NCI-H446 (cell line): ENCODE data around the gene RAPGEF1.

ENCODE experiments used
- DNase-seq, 2 experiments: peaks; one replicate each; lab custom pipeline; 2025; lab: John Stamatoyannopoulos, UW

RAPGEF1 gene

DNA sequence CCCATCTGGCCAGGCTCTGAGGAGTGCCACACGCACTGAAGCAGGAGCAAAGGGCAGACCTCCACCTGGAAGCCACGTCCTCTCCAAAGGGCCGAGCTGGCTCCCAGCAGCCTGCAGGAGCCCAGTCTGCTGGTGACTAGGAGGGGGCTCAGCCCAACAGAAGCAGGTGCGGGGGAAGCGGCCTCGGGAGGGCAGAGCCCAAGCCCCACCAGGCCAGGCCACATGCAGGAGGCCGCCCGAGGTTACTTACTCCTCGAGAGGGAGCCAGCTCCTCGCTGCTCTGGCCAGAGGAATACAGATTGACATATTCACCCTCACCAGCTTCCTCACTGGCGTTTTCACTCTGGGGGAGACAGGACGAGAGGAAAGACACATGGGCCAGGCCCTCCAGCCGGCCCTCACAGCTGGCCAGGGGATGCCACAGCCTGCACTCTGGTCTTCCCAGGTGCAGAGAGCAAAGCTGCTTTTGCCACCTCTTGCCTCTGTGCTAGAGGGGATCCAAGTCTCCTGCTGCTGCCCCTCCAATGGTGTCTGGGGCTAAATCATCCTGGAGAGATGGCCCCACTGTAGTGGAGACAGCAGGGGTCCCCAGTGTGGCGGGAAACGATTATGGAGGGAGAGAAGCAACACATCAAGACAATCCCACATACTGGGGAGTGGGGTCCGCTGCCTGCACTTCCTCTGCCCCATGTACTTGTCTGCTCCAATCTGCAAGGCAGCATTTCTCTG lies 136.0 kb downstream of the RAPGEF1 start:
- DNase-seq, result no peak

DNA sequence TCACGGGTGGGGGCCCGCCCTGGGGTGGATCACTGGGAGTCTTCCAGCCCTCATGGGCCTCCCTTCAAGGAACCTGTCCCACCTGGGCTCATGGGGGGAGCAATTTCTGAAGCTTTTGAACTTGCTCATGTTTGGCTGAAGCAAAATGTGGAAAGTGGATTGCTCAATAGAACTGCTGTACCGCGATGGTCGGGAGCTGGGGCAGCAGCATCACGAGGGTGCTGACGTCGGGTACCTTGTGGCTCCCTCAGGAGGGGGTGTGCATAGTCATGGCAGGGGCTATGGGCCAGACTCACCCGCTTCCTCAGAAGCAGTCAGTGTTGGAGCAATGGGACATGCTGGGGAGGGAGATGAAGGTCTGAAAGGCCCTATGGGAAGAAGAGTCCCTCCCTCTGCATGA lies 136.7 kb downstream of the RAPGEF1 start:
- no peak for DNase-seq

DNA sequence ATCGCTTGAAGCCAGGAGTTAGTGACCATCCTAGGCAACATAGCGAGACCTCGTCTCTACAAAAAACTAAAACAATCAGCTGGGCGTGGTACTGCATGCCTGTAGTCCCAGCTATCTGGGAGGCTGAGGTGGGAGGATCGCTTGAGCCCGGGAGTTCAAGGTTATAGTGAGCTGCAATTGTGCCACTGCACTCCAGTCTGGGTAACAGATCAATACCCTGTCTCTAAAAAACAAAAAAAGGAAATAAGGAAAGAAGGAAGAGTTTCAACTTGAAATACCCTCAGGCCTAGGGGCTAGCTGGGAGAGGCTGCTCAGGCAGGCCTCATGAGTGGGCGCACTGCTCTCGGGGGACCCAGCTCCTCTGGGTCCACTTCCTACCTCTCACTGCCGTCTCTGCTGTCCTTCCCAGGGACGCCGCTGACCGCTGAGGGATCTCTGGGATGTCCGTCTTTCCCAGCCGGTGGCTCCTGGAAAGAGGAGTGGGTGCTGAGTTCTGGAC lies 138.1 kb downstream of the RAPGEF1 start:
- DNase-seq, result no peak

DNA sequence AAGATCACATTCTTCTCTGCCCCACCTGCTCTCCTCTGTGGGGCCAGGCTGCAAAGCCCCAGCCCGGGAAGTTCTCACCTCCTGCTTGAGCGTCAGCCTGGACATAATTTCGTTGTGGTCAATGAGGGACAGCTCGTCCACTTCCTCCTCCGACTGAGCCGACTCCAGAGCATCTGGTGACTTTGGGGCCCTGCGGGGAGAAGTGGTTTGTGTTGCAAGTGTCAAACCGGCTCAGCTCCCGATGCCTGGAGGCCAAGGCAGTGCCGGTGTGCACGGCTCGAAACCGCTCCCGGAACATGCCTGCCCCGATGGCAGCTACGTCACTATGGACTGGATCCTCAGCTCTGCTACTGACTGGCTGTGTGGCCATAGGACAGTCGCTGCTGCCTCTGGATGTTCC lies 141.8 kb downstream of the RAPGEF1 start:
- DNase-seq, result no peak

DNA sequence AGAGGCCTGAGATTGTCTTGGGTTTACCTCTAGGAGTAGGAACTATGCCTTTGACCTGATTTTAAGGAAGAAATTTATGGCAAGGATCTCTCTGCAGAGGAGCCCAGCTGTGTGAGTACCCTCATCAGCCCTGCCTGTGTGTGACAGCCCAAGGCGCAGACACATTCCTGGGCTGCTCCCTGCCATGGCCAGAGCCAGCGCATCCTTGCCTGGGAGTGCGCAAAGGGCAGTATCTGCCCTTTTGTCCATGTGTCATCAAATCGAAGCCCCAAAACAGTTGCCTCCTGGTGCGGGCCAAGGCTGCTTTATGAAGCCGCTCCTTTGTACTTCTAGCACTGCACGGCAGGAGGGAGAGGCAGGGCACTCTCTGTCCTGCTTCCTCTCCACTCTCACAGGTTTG lies 142.6 kb downstream of the RAPGEF1 start:
- DNase-seq, result no peak

DNA sequence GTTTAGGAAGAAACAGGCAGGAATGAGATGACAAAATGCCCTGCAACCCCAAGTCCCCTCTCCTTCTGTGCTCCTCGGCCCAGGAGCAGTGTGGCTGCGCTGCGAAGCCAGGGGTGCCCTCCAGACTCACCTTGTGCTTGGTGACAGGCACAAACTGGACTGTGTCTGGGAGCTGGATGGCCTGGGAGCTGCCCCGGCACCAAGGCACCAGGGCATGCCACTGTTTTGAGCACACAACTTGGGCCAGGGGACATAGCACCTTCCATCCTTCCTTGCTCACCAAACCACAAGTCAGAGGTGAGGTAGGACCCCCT lies 143.5 kb downstream of the RAPGEF1 start:
- DNase-seq, result no peak

DNA sequence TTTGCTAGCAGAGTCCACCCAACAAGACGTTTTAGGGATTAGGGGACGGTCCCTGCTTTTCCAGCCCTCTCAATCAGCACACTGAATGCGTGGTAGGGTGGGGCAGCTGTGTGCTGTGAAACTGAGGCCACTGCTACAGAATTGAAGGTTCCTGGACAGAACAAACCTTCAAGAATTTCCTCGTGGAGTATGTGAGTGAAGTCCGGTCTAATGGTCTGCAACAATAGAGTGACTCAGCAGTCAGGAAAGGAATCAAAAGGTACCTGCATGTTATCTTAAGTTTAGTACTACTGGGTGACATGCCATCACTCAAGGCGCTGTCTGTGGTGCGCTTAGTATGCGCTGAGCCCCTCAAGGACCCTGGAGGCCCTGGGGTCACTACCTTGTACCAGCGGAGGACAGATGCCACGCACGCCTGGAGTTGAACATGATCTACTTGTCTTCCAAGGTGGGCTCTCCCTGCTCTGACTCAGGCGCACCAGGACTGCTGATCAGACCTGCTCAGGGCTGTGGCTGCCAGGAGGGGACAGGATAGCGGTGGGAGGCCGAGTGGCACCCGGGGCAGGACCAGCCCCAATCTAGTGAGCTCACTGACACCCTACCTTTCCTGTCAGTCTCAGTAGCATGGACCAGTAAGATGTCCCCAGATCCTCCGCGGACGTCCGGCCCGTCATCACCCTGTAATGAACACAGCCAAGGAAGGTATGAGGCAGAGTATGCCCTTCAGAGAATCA lies 144.0 kb downstream of the RAPGEF1 start:
- no peak for DNase-seq

DNA sequence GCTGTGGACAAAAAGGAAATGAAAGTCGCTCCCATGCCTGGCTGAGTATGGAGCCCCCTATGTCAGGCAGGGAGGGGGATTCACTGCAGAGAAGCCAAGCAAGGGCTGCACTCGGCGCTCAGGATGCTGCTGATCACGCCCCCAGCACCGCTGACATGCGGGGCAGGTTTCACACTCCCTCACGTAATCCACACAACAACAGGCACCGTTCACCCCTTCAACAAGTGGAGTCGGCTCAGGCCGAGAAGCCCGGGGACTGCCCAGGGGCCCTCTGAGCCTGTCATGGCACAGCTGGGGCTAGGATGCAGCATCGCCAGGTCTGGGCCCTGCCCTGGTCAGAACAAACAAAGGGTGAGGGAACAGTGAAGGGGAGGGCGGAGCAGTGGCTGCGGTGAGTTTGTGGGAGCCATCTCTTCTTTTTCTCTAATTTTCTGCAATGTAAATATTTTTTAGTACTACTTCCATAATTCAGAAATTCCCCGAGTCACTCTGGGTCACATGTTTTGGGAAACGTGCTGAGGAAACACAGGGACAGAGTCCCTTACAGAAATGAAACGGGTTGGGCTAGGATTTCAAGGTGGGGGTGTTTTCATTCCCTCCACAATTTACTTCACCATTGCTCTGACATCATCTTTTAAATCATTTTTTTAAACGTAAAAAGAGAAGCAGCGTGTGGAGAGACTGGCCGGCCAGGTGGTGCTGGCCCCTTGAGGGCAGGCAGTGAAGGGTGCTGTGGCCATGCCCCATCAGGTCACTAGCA lies 144.8 kb downstream of the RAPGEF1 start:
- no peak for DNase-seq

DNA sequence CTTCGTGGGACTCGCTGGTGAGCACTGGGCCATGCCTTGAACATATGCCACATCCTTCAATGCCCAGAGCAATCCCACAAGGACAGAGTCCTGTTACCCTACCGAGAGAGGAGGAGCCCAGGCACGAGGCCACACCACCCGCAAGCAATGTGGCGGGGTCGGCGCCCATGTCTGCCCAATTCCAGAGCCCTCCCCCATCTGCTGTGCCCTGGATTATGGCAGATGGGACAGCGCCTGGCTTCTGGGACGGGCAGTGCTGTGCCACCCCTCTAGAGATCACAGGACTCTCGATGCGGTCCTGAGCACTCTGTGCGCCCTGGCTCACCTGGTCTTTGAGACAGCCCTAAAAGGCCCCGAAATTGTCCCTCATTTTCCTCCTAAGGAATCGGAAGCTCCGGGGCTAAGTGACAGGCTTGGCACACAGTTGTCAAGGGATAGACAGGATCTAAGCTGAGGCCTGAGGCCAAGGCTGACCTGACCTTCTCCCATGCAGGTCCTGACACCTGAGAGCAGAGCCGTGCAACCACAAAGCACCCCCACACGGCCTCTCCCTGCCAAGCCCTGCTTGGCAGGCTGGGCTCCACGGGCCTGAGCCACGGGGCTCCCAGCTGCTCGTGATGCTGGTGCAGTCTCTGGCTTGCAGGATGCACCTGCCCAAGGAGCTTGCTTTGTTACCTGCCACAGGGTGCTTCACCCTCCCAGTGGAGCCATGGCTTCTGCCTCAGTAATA lies 145.8 kb downstream of the RAPGEF1 start:
- DNase-seq, result peak in 1 of 2 experiments; percentile 27

DNA sequence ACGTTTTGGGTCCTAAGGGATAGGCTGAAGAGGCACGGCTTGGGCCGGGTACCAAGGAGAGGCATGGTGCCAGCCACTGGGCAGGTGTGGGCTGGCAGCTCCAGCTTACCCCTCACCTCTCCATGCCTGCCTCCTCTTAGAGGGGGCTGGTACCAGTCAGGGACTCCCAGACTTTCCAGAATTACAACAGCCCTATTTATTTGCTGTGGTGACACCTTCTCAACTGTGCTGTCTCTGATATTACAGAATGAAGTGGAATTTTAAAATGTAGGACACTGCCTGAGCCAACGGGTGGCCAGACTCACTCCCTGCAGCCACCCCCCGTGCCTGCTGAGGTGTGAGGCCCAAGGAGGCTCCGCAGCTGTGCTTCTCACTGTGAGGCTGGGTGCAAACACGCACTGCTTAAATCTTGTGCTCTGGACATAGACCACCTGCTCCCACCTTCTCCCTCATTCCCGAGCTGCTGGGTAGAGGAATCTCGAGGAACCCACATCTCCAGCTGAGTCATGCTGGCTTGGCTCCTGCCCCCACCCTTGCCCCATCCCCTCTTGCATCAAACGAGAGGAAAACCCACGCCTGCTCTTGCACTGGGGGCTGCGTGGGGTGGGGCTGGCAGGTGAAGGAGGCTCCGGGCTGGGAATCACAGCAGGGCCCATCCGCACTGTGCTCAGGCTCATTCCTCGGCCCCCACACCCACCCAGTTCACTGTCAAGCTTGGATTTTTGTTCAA lies 146.6 kb downstream of the RAPGEF1 start:
- no peak for DNase-seq

DNA sequence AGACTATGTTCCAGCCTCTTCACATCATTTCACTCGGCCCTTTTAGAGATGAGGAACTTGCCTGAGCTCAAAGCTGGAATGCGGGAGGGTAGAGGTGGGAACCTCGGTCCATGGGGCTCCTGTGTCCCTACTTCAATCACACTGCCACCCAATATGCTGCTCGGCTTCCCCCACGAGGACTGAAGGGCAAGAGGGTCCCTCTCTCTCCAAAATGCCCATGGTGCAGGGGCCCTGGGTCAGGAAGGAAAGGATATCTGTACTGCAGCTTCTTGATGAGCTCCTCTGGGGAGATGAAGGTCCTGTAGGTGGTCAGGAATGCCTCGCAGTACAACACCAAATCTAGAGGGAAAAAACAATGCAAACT lies 148.0 kb downstream of the RAPGEF1 start:
- no peak for DNase-seq

DNA sequence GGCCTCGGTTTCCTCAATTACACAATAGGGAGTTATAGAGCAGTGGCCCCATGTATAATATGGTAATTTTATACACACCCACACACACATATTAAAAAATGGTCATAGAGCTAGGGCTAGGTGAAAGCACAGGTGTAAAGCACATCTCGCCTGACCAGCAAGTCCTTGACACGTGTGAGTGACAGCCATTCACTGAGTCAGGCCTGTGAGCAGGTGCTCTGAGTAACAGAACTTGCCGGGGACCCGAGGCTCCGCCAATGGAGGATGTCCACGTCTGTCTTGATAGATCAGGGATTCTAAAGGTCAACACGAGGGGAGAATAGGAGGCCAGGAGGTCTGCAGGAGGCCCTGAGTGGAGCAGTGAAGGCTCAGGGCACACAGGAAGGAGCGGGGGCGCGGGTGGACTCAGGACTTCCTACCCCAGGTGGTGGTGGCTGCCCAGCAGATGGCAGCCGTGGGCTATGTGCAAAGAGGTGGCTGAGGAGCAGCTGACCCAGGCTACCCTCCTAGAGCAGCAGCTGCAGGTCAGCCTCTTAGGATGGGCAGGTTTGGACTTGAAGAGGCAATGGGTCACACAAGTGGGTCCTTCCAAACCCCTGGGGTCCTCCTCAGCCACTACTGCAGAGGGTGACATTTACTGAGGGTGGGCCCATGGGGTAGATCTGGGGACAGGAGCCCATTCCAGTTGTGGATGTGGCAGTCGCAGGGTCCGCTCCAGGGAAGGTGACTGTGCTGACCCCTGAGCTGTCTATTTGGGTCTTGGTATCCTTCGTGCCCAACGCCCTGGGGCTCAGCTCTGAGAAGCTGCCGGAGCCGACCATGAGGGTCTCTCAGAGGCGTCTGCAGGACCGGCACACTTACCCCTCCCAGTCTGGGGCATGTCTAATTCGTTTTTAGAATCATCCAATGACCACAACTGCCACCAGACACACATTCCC lies 148.7 kb downstream of the RAPGEF1 start:
- DNase-seq, result peak in 1 of 2 experiments; percentile 45

DNA sequence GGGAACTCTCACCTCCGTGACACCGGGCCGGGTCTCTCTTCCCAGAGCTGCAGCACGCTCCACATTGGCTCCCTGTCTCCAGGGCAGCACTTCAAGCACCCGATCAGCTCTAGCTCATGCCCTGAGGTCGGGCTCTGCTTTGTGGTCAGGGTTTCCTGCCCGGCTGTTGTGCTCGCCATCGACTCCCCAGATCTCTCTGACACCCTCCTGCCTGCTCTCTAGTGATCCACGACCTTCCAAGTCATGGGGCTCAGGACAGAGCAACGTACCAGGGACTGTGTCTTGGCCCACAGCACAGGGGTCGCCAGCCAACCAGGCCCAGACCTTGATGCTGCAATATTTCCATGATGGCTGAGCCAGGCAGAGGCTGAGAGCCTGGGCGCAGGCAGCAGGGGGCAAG lies 149.4 kb downstream of the RAPGEF1 start:
- no peak for DNase-seq

DNA sequence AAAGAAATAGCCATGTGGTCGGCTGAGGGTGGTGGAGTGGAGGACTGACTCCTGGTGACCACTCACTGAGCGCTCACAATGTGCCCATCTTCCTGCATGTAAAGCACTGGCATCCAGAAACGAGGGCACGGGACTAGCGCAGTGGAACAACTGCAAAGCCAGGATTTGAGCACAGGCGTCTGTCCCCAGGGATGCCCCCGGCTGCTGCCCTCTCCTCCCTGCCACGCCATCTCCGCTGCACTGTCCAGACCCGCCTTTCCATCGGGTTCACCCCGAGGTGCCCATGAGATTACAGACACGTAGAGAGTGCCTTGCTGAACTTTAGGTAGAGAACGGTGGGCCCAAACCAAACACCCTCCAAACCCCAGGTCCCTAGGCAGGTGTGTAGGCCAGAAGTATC lies 149.9 kb downstream of the RAPGEF1 start:
- no peak for DNase-seq

DNA sequence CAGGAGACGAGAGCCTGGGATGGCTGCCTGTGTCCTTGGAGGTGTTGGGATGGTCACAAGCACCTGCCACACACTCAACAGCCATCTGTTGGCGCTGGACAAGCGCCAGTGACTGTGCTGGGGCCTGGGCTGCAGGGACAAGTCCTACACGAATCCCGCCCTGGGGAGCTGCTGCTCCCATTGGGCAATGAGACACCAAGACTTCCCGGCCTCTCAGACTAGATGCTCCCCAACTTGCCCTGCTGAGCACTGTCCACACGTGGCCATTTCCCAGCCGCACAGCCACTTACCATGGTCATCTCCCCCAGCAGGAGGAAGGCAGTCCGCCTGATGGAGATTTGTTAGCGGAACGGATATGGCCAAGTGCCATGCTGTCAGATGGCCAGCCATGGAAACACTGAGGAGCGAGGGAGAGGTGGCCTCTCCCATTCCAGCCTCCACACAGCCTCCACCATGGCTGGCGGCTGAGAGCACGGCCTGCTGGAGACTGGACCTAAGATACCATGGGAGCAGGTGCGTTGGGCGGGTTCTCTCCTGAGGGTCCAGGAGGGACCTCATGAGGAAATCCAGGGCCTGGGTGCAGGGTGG lies 150.7 kb downstream of the RAPGEF1 start:
- no peak for DNase-seq

DNA sequence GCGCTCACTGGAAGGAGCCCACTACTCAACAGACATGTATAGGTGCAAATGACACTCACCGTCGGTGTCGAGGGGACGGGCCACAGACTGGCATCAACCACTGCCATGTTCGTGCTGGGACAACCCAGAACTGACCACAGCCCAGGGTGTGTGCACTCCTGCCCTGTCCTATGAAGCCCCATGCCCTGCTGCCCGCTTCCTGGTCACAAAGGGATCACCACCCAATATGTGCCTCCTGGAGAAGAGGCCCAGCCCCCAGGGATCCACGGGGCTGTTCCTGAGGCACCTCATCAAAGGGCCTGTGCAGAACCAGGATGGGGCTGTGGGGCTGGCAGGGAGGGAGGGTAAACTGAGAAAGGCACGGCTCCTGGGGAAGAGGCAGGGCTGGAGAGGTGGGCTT lies 151.5 kb downstream of the RAPGEF1 start:
- DNase-seq, result no peak

DNA sequence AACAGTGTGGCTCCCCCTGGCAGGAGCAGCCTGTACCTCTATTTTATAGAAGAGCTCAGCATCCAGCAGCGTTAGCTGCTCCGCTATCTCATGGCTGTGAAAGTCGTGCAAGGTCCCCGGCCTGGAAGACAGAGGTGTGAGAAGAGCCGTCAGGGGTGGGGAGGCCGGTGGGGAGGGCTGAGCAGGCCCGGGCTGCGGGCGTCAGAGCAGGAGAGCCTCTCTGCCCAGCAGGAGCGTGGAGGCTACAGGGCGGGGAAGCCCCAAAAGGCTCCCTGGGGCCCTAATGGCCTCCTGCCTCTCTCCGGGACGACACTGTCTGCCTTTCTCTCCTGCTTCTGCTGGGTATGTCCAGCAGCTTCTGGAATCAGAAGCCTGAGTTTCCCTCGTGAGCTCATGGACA lies 152.0 kb downstream of the RAPGEF1 start:
- no peak for DNase-seq

DNA sequence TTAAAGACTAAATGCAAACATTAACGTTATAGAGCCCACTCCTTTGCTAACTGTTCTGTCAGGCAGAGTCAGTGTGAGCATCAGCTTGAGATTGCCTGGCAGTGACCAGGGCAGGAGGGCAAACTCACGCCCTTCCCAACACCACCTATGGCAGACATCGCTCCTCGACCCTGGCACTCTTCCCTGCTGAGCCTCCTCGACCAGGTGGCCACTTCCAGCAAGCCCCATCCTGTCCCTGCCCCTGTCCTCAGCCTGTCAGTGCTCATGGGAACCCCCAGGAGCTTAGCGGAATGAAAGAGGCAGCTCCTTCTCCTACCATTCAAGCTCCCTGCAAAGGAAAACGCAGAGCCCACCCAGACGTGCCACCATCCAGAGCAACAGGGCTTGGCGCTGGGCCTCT lies 152.5 kb downstream of the RAPGEF1 start:
- no peak for DNase-seq

DNA sequence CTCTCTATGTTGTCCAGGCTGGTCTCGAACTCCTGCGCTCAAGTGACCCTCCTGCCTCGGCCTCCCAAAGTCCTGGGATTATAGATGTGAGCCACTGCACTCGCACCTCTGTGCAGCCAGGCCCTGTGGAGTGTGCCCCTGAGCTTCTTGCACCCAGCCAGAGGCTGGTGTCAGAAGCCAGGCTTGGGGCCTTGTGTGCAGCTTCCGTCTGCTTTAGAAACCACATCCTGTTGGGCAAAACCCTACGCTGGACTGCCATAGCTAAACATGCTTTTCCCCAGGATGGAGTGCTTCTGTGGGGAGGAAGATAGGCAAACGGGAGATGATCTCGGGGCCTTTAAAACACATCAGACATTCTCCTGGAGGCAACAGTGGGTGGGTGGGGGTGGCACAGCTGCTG lies 154.5 kb downstream of the RAPGEF1 start:
- no peak for DNase-seq

DNA sequence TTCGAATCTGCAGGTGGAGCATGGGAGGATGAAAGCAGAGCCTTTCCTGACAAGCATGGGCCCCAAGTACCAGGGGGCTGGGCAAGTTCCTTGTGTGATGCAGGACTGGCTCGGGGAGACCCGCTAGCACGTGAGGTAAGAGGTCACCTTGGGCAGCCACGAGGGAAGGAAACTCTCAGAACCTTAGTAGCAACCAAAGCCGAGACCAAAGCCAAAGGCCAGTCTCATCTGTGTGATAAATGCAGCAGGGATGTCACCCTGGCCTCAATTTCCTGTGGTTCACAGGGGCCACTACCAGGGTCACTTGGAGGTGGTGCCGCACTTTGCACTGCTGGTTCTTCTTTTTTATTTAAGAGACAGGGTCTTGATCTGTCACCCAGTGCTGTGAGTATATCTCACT lies 155.0 kb downstream of the RAPGEF1 start:
- no peak for DNase-seq
